GM13976 (cell line): ENCODE results near the gene SMC4.

Experiments
- DNase-seq: peaks from one replicate; pipeline ENCODE4 v3.0.0; 2012; ENCODE audit warnings: low spot score
- in situ Hi-C: fragments of 300-500 bp; cut with MboI; formaldehyde crosslinking; loops from one replicate; pipeline ENCODE4 v1.12.0; 2022; ENCODE audit warnings: low sequenced_read_pairs, mixed read lengths, inconsistent platforms; ENCODE audit not compliant: unreplicated experiment
- TF ChIP-seq, protein P1 (sequence below): IDR thresholded peaks from 2 replicates; pipeline ENCODE4 v1.5.1; 2012; ENCODE audit warnings: borderline replicate concordance, mild to moderate bottlenecking; ENCODE audit not compliant: insufficient read depth; ENCODE audit errors: extremely low read depth, missing control alignments, control extremely low read depth

SMC4 gene

DNA sequence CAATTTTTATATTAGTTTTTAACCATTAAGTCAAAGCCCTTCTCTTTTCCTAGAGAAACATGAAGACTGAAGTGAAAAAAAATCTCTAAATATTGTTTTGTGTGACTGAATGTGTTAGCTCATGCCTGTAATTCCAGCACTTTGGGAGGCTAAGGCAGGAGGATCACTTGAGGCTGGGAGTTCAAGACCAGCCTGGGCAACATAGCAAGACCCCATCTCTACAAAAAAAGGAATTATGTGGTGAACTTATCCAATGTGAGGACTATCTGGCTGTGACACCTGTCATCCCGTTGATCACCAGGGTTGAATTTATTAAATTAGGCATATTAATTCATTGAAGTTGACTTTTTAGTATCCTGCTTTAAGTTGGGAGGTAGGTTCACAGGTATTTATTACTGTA lies 13.0 kb downstream of the SMC4 start:
- in situ Hi-C loops: no loop called here
- no peak for DNase-seq
- TF ChIP-seq, protein P1, sequence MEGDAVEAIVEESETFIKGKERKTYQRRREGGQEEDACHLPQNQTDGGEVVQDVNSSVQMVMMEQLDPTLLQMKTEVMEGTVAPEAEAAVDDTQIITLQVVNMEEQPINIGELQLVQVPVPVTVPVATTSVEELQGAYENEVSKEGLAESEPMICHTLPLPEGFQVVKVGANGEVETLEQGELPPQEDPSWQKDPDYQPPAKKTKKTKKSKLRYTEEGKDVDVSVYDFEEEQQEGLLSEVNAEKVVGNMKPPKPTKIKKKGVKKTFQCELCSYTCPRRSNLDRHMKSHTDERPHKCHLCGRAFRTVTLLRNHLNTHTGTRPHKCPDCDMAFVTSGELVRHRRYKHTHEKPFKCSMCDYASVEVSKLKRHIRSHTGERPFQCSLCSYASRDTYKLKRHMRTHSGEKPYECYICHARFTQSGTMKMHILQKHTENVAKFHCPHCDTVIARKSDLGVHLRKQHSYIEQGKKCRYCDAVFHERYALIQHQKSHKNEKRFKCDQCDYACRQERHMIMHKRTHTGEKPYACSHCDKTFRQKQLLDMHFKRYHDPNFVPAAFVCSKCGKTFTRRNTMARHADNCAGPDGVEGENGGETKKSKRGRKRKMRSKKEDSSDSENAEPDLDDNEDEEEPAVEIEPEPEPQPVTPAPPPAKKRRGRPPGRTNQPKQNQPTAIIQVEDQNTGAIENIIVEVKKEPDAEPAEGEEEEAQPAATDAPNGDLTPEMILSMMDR: no peak

DNA sequence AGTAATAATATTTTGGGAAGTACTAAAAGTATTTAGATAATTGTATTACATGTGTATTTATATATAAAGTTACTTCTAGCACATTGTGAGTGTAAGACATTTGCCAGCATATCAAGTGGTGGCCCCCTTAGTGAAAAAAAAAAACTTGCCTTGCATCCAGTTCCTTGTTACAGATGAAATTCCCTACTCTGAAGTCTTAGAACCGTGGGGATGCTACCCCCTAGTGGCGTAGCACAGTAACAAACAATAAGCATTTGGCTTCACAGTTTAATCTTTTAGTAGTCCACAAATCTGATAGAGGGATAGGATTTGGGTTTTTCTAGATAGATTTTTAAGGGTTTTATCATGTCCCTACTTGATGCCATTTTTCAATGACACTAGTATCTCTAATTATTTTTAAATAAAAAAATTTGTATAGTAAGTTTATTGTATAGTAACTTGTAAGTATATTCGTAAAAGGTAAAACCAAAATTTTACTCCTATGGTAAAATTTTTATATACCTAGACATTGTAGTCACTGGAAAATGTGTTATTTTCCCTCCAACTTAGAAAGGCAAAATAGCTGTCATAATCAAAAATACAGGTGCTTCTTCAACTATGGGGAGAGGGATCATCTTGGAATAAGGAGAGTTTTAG lies 14.3 kb downstream of the SMC4 start:
- peak; percentile 55 for DNase-seq
- in situ Hi-C loops: no loop called here

DNA sequence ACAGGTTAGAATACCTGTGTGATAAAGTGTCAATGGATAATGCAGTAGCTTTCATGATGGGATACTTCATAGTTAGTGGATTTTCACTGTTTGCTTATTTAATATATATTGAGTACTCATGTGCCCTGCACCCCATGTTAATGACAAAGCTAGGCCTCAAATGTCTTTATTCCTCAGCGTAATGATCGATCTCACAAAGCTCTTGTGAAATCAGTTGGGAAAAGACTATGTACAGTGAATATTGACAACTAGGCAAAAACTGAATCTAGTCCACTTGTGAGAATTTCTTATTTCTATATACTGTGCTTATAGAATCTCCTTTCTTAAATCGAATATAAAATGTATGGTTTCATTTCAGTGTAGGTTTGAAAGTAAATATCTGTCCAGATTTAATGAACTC lies 17.9 kb downstream of the SMC4 start:
- in situ Hi-C loops: no loop called here
- DNase-seq: no peak
- TF ChIP-seq, protein P1: no peak

More for the DNA sequence above, 14.3 kb downstream of the SMC4 start:
- TF ChIP-seq, protein P1: peak; percentile 81

DNA sequence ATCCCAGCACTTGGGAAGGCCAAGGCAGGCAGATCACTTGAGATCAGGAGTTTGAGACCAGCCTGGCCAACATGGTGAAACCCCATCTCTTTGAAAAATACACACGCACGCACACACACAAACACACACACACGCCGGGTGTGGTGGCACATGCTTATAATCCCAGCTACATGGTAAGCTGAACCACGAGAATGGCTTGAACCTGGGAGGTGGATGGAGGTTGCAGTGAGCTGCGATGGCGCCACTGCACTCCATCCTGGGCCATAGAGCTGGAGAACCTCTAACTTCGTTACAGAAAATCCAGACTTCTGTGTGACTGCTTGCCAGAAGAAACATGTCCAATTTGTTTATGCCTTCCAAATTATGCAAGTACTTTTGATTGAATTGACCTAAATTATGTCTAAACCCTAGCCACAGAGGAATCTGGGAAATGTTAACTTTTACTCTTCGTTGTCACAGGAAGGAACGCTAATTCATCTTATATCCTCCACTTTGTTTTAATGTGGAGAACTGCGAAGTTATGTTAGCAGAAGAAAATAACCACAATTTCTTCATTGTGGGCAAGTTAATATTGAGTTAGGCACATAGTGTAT lies 28.5 kb downstream of the SMC4 start:
- TF ChIP-seq, protein P1: no peak
- in situ Hi-C loops: no loop called here
- no peak for DNase-seq

DNA sequence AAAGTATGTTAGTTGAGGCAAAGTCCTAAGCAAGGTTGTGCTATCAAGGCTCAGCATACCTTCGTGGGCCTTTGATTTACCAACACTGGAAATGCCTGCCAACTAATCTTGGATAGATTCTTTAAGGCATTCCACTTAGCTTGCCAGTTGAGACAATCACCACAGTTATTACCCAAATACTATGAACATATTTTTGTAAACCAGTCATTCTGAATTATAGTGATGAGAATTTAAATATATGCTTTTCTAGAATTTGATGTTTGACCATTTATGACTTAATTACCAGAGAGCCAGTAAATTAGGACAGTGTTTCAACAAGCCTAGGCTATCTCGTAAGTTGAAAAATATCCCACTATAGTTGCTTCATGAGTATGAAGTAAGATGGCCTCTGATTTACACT lies 34.6 kb downstream of the SMC4 start:
- in situ Hi-C loops: no loop called here
- no peak for DNase-seq
- TF ChIP-seq, protein P1: no peak

DNA sequence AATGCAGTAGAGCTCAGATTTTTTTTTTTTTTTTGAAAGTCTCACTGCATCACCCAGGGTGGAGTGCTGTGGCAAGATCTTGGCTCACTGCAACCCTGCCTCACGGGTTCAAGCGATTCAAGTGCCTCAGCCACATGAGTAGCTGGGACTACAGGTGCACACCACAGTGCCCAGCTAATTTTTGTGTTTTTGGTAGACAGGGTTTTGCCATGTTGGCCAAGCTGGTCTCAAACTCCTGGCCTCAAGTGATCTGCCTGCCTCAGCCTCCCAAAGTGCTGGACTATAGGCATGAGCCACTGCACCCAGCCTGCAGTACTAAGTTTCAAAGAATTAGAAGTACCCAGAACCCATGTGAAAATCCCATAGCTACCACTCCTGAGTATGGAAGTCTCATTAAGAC lies 35.6 kb downstream of the SMC4 start:
- in situ Hi-C loops: no loop called here
- DNase-seq: no peak
- TF ChIP-seq, protein P1: no peak
